Stimulated activated CD4-positive, alpha-beta T cell treated with anti-CD3 and anti-CD28 coated beads, Interleukin-4, amount 100 ng/mL, for 24 hours (primary cell): ENCODE results near the gene THAP9.
"Not testable (repeated sequence)": the region's sequence is repeated elsewhere in the genome, so short reads cannot be mapped to it uniquely, and the experiment has no call there.

Experiments used
- DNase-seq: peaks from one replicate; pipeline ENCODE4 v3.0.0-alpha.2; 2020

Gene THAP9

GRCh38 chr4:82893942-82894341 is 6.6 kb upstream of the THAP9 start:
- no peak for DNase-seq

DNA sequence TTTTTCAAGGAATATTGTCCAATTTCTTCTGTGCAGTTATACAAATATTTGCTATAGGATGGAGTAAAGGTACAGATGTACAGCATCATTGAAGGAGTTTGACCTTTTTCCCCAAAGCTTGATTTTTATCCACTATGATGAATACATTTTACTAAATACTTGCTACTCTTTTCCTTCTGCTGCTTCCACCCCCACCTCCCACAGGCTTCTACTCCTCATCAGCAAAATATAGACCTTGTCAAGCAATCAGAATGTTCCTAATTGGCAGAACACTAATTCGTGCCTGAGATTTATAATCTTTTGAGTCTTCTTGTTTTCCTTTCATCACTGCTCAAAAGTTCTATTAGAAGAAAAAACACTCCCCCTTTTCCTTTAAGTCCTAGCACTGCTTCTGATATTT is 3.8 kb upstream of the THAP9 start:
- no peak for DNase-seq

- peak; percentile 16 for DNase-seq
These were observed 2.0 kb upstream of the THAP9 start for GRCh38 chr4:82898322-82899243.

DNA sequence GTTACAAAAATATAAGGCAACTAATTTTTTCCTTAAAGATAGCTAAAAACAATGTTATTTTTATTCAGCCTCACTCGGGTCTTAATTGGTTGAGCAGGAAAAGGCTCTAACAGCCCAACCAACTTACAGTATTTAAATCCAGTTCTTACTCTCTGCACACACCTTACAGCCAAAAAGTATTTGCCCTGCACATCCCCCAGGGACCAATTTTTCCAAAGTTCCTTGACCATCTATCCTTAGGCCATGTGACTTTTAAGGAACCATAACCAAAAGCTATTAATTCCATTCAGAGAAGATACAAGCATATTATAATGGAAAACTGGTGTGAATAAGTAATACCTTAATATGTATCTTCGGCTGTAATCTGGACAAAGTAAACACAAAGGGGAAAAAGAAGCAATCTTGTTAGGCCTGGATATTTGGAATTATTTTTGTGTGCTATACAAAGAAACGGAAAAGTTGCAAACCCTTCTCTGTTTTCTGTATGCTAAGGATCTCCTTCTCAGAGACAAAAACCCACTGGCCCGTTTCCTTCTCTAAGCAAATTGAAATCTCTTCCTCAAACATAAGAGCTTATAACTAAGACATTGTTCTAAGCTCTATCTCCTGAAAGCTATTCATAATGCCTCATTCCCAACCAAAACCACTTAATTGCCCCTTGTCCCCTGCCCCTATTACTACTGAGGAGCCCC is 1.0 kb upstream of the THAP9 start:
- no peak for DNase-seq

DNA sequence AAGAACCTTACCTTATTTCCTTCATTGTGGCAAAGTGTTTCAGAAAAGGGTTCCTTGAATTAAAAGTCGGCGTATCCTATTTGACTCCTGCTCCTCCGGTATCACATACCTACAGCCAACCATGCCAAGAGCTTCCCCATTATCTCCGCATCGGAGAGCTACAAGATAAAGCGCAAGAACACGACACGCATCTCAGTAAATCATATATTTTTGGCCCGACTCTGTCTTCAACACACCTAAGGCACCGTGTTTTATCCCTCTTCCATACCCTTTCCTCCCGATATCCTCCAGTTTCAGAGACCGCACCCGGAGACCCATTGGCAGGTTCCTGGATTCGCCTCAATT is 497 bp upstream of the THAP9 start:
- DNase-seq, result no peak

DNA sequence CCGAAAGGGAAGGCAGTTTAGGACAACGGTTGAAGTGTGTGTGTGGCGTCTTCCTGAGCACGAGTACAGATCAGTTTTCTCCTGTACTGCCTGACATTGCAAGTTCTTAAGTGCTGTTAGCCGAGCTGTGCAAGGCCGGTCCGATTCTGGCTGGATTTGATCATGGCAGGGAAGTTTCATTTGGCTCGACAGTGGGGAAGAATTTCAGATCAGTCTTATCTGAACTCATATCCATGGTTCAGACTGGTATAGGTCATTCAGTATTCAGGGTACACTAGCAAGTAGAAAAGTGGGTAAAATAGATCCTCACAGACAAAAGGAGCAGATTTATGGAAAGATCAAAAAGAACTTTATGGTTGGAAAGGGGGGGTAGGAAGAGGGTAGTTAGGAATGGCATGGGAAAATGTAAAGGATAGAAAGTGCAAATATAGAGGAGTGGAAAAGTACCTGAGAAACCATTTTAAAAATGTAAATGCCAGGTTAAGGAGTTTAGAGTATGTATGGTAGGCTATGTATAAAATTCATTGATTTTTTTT is 716 bp downstream of the THAP9 start:
- DNase-seq, result no peak

GRCh38 chr4:82903737-82904136 is 3.2 kb downstream of the THAP9 start:
- no peak for DNase-seq

DNA sequence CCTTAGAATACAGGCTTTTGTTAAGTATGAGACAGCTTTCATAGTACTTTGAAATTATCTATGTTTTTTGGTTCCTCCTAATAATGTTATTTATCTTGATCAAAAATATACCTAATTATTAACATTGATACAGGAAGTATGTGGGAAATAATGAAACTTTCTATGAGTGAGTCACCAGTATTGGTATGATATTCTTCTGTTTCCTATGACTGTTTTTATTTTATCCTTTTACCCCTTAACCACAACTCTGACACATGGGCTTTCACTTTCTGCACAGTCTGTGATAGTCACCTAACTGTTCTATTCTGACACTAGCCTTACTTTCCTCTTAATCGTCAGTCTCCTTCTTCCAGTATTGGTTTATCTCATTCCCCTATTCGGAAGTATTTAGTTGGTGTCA is 4.7 kb downstream of the THAP9 start:
- DNase-seq, result peak; percentile 67

GRCh38 chr4:82906469-82906868 is 5.9 kb downstream of the THAP9 start:
- no peak for DNase-seq

GRCh38 chr4:82909326-82909725 is 8.8 kb downstream of the THAP9 start:
- no peak for DNase-seq

GRCh38 chr4:82913305-82913704 is 12.8 kb downstream of the THAP9 start:
- no peak for DNase-seq

DNA sequence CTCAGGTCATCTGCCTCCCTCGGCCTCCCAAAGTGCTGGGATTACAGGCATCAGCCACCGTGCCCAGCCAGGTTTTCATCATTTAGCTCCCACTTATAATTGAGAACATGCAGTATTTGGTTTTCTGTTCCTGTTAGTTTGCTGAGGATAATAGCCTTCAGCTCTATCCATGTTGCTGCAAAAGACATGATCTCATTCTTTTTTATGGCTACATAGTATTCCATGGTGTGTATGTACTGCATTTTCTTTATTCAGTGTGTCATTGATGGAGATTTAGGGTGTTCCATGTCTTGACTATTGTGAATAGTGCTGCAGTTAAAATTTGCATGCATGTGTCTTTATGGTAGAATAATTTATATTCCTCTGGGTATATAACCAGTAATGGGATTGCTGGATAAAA is 13.4 kb downstream of the THAP9 start:
- not testable (repeated sequence) for DNase-seq

- DNase-seq, result no peak
These were observed 17.6 kb downstream of the THAP9 start for GRCh38 chr4:82918091-82918490.

DNA sequence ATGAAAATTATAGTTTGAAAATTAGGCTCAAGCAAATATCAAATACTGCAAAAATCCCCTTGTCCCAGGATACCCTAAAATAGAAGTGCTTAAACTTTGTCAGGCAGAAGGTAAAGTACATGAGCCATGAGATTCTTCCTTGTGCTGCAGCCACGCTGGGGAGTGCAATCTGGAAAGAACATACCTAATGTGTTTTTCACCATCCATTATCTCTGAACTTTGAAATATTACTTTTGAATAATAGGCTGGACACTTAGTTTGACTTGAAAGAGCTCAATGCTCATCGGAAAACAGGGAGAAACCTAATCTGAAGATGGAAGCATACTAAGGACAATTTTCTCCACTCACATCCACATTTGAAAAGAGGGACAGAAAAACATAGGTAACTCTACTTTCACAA is 18.9 kb downstream of the THAP9 start:
- no peak for DNase-seq

DNA sequence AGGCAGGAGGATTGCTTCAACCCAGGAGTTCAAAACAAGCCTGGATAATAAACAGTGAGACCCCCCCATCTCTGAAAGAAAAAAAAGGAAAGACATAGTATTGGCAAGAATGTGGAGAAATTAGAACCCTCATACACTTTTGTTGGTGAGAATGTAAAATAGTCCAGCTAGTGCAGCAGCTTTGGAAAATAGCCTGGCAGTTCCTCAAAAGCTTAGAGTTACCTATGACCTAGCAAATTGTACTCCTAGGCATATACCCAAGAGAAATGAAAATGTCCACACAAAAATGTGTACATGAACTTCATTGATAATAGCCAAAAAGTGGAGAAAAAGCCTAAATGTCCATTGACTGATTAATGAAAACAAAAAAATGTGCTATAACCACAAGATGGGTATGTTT is 21.3 kb downstream of the THAP9 start:
- no peak for DNase-seq

DNA sequence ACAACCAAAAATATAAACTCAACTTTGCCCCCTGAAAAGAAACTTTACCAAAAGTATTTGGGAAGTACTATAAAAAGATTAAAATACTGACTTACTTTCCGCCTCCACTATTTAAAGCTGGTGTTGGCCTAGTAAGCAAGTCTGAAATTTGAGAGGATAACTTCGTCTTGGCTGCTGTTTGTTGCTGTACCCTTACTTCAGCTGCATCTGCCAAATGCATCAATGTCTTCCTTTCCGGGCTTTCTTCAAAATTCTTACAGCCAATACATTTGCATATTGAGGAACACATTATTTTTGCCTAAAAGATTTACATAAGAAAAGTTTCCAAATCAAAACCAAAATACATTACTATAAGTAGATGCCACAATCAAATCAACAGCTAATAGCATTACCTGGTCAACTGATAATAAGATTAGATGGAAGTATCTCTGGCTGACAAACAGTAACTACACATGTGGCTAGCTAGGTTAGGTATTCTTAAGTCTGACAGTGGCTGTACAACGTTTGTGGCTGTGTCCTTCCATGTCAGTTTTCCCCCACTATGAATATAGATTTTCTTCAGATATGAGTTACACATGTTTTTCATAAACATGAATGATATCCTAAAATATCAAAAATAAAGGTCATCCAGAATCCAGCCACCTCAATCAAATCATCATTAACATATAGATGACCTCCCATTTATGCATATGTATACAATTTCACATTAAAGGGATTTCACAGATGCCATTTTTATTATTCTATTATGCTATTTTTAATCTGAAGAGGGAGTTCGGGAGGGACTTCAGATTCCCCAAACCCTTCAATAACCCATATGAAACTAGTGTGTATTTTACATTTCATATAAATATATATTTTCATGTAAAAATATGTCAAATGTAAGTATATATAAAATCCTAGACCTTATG is 30.6 kb downstream of the THAP9 start:
- no peak for DNase-seq

DNA sequence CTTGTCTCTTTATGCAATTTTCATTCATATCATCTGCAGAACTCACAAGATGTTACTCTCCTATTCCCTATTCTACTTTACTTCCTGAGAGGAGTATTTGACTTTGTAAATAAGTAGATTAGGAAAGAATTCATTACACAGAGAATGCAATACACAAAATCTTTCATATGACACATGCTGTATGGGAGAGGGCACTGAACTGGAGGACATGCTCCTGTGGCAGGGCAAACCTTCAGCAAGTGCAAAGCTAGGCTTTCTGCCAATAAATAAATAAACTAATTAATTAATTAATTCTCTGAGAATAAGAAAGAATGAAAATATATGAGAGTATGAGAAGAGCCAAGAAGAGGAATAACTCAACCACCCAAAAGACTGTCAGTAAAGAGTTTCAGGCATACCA is 33.9 kb downstream of the THAP9 start:
- no peak for DNase-seq

- DNase-seq, result no peak
These were observed 38.9 kb downstream of the THAP9 start for GRCh38 chr4:82939414-82939813.

DNA sequence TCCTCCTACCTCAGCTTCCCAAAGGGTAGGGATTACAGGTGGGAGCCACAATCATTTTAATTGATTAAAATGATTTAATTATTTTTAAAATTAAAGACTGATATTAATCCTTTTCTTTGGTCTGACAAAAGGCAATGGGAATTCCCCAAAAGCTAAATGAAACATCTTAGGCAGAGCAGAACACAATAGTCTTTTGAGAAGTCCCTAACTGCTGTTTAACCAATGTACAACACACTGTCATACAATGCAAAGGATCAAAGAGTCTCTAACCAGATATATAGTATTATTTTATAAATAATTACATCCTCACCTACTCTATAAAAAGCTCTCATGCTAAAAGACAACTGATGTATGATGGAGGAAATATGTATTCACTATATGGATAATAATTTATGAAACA is 47.0 kb downstream of the THAP9 start:
- DNase-seq, result no peak

GRCh38 chr4:82948647-82949204 is 48.2 kb downstream of the THAP9 start:
- DNase-seq, result no peak

DNA sequence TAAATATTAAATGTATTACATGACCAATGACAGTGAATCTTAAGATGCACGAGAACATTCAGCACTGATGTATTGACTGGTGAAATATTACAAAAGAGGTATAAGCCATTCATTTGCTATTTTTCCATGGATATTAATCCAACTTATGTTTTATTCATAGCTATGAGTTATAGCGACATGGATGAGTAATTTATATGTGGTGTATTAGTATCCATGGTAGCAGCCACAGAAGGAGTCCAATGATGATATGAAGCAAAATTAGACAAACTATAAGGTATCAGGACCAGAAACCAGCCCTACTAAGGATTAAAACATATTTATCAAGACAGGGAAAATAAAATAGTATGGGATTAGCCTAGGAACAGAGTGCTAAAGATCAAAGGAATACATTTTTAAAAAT is 50.7 kb downstream of the THAP9 start:
- no peak for DNase-seq

- no peak for DNase-seq
These were observed 53.7 kb downstream of the THAP9 start for GRCh38 chr4:82954212-82954611.

DNA sequence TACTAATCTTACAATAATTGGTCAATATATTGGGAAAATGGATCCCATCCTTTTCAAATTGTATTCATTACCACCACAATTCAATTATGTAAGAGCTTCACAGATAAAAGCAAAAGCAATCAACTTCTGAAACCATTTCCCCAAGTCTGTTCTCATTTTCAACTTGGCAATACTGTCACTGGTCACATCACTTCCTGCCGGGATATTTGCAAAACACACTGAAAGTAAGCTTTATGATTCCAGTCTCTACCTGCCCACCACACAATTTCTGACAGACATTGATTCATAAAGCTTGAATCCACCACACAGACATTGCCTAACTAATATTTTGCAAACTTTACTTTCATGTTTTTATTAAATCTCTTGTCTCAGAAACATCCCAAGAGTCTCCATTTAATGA is 56.5 kb downstream of the THAP9 start:
- DNase-seq, result no peak
